COLO668 (cell line): ENCODE results near the gene SMAD4.
A peak's percentile ranks its signal among the peaks of the same experiment; 100 is the strongest.
"Not testable (repeated sequence)": the region's sequence is repeated elsewhere in the genome, so short reads cannot be mapped to it uniquely, and the experiment has no call there.

Source experiments
- DNase-seq: peaks from one replicate; lab custom pipeline; 2025; ENCODE audit not compliant: unreplicated experiment; lab: John Stamatoyannopoulos, UW

Gene SMAD4

DNA sequence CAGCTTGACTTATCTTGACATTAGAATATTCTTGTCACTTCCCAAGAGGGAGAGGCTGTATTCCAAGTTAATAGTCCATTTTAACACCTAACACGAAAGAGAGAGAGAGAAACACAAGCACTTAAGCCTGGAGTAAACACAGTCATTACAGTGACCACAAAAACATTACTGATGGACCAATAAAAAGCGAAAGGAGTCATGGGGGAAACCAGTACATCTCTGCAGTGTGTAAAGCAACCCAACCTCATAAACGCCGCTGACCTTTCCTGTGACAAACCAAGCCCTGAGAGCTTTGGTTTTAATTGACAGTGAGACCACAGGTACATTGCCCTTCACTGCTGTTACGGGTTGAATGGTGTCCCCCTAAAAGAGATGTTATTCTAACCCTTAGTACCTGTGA lies 78.3 kb downstream of the SMAD4 start:
- DNase-seq: no peak

DNA sequence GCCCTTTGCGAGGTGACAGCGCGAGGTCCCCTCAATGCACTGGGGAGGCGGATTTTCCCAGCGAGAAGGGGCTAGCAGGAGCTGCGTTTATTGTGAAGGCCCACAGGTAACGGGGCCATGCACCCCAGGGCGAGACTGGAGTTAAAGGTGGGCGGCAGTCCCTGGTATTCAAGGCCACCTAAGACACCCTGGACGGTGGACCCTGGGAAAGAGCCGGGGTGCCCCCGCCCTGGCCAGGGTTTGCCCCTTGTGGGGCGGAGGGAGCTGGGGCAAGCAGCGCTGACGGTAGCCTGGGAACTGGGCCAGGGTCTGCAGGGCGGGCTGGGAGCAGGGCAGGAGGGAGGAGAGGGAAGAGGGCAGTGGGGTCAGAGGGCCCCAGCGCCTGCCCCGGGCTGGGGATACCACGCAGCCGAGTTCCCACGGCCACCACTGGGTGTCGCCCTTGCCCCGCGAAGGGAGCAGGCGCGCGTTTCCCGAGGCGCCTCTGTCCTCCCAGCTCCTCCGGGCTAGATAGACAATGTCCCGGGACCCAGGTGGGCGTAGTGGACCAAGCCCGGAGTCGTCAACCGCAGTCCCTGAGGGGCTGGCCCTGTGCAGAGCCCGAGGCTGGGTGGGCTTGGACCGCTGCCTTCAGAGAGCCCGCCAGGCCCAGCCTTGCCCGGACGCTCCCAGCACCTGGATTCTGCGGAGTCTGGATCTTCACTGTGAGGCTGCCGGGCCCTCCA lies 80.2 kb downstream of the SMAD4 start:
- peak; percentile 59 for DNase-seq

DNA sequence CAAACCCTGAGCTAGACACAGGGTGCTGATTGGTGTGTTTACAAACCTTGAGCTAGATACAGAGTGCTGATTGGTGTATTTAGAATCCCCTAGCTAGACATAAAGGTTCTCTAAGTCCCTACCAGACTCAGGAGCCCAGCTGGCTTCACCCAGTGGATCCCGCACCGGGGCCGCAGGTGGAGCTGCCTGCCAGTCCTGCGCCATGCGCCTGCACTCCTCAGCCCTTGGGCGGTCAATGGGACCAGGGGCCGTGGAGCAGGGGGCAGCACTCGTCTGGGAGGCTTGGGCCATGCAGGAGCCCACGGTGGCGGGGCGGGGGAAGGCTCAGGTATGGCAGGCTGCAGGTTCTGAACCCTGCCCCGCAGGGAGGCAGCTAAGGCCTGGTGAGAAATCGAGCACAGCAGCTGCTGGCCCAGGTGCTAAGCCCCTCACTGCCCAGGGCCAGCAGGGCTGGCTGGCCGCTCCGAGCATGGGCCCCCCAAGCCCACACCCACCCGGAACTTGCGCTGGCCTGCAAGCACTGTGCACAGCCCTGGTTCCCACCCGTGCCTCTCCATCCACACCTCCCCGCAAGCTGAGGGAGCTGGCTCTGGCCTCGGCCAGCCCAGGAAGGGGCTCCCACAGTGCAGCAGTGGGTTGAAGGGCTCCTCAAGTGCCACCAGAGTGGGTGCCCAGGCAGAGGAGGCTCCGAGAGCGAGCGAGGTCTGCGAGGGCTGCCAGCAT lies 81.8 kb downstream of the SMAD4 start:
- not testable (repeated sequence) for DNase-seq

DNA sequence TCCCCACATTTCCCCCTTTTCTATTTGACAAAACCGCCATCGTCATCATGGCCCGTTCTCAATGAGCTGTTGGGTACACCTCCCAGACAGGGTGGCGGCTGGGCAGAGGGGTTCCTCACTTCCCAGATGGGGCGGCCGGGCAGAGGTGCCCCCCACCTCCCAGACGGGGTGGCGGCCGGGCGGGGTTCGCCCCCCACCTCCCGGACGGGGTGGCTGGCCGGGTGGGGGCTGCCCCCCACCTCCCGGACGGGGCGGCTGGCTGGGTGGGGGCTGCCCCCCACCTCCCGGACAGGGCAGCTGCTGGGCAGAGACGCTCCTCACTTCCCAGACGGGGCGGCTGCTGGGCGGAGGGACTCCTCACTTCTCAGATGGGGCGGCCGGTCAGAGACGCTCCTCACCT lies 87.0 kb downstream of the SMAD4 start:
- not testable (repeated sequence) for DNase-seq

- not testable (repeated sequence) for DNase-seq
Observed at GRCh38 chr18:51119561-51119960, 89.5 kb downstream of the SMAD4 start.

- not testable (repeated sequence) for DNase-seq
Observed at GRCh38 chr18:51119976-51120375, 90.0 kb downstream of the SMAD4 start.

GRCh38 chr18:51120809-51121596 lies 91.0 kb downstream of the SMAD4 start:
- no peak for DNase-seq

- no peak for DNase-seq
Observed at GRCh38 chr18:51121597-51121857, 91.5 kb downstream of the SMAD4 start.

DNA sequence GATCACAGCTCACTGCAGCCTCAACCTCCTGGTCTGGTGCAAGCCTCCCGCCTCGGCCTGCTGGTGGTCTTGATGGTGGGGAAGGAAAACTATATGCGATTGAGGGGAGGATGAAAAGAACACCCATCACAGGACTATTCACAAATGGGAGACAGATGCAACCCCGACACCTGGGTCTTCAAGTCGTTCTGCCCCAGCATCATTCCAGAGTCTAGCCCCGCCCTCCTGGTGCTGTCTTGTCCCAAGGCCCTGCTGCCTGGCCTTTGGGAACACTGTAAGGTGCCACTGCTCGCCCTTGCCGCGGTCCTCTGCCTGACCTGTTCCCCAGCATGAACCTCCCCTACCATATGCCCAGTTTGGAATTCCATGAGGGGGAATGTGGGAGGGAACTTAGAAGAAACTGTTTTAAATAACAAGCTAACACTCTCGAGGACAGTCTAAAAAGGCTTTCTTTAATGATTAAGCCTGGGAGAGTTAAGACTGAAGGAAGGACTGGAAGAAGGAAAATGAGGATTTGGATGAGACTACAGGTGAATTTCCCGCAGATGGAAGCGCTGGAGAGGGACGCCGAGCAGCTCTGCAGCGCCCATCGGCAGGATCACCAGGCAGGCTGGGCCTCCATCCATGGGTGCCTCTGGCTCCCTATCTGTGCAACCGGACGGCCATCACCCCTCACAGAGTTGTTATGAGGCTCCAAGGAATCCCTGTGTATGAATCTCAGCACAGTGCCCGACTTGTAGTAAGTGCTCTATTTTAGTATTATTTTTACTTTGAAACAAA lies 92.4 kb downstream of the SMAD4 start:
- no peak for DNase-seq

- no peak for DNase-seq
Observed at GRCh38 chr18:51123046-51123395, 93.0 kb downstream of the SMAD4 start.

- DNase-seq: no peak
Observed at GRCh38 chr18:51123481-51123880, 93.5 kb downstream of the SMAD4 start.

- DNase-seq: no peak
Observed at GRCh38 chr18:51123936-51124486, 94.0 kb downstream of the SMAD4 start.

GRCh38 chr18:51125976-51126375 lies 96.0 kb downstream of the SMAD4 start:
- DNase-seq: no peak

- DNase-seq: no peak
Observed at GRCh38 chr18:51127664-51128063, 97.7 kb downstream of the SMAD4 start.

- no peak for DNase-seq
Observed at GRCh38 chr18:51128533-51128932, 98.5 kb downstream of the SMAD4 start.

DNA sequence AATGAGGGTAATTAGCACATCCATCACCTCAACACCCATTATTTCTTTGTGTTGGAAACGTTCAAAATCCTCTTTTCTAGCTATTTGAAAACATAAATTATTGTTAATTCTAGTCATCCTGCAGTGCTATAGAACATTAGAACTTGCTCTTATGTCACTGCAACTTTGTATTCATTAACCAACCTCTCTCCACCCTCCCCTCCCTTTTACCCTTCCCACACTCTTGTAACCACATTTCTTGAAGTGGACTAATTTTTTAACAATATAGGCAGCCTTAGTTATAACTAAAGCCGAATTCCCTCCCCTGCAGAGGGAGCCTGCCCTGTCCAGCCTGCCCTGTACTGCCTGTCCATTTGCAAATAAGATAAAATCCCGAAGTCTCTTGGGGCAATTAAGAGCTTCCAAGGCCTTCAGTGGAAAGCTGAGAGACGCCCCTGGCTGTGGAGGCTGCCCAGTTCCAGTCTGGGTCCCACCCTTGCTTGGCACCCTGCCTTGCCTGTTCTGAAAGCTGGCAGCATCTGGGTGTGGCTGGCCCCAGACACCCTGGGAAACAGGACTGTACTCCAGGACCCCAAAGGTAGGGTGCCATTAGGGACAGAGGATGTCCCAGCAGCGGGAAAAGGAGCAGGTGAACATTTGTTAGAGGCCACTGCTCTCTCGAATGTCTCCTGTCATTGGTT lies 102.4 kb downstream of the SMAD4 start:
- no peak for DNase-seq

DNA sequence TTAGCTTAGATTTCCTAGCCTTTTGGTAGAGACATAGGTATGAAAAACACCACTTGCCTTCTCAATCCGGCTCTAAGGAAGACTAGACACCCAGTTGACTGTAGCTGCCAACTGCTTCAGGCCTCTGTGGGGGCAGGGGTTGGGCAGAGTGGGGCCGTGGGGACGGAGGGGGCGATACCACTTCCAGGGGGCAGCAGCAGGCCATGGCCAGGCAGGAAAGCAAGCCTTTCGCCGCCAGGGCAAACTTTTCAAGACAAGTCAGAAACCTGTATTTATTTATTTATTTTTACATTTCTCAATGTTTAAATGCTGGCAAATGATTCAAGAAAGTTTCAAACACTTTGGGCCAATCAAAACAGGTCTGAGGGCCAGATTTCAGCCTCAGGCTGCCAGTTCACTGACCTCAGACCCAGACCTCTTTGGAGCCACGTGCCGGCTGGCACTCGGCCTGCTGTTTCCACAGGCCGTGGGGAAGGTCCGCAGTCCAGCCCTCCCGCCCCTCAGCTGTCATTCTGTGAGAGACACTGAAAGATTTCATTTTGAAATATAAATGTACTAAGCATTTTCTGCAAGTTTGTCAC lies 103.7 kb downstream of the SMAD4 start:
- no peak for DNase-seq
